ENCODE results near the gene NRIP3. TPM values are rescaled to one million over a fixed set of nuclear protein-coding genes. Genes with fewer than 3 reads are reported as not detected.

NRIP3 gene
- total RNA-seq, 1 experiment from 2014 or later, result 27.4 TPM

DNA sequence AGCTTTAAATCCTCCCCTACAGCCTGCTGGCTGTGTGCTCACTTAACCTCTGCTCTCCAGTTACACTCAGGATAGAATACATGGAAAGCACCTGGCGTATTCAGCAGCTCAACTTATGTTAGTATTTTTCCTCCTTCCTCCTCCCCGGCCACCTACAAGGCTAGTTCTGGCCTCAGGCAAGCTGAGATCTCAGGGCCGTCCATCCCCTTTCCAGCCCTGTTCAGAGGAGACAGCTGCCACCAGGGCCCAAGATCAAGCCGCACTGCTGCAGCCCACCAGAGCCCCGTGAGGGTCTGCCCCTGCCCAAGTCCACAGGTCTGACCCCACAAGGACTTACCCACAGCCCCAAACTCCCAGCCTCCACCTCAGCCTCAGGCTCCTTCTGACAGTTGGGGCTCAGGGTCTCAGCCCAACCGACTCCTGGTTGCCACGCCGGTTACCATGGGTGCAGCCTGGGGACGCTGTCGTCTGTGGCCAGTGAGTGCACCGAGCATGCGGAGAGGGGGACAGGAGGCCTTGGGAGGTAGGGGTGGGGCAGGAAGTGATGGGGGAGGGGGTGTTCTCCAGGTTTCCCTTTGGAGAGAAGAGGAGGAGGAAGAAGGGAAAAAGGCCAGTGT is 71.1 kb downstream of the NRIP3 start, which contains the start of gene C11orf16:
Gene C11orf16, minus strand, starts transcription at position 384 of the 617 bp plus-strand sequence. CDS start 639 bp downstream, outside the sequence.
- no peak for DNase-seq (ENCODE audit: low read depth)

Other genes with a start within 250 kb of the NRIP3 start
- 31.6 and 40.3 TPM in 2 replicates for gene AKIP1, start 92.8 kb downstream of the NRIP3 start, total RNA-seq (2014; rRNA removed; shearing (Covaris generic))
- gene C11orf16, start 71.1 kb downstream of the NRIP3 start, total RNA-seq (2014; rRNA removed; shearing (Covaris generic)), result not detected in 2 replicates
- gene ASCL3, start 61.0 kb downstream of the NRIP3 start, total RNA-seq (2014; rRNA removed; shearing (Covaris generic)), result not detected in 2 replicates
- 37.9 and 40.9 TPM in 2 replicates for gene TMEM9B, start 39.6 kb downstream of the NRIP3 start, total RNA-seq (2014; rRNA removed; shearing (Covaris generic))
- 0.18 and 0.51 TPM in 2 replicates for gene SCUBE2, start 87.6 kb upstream of the NRIP3 start, total RNA-seq (2014; rRNA removed; shearing (Covaris generic))

Measured in Daoy (cell line).